NOMO-1 (cell line): ENCODE data around the gene ADAMTS12.

Experiments
- DNase-seq, 2 experiments: peaks; one replicate each; lab custom pipeline; 2025; ENCODE audit not compliant: unreplicated experiment in 2 of 2; lab: John Stamatoyannopoulos, UW

The ADAMTS12 gene

DNA sequence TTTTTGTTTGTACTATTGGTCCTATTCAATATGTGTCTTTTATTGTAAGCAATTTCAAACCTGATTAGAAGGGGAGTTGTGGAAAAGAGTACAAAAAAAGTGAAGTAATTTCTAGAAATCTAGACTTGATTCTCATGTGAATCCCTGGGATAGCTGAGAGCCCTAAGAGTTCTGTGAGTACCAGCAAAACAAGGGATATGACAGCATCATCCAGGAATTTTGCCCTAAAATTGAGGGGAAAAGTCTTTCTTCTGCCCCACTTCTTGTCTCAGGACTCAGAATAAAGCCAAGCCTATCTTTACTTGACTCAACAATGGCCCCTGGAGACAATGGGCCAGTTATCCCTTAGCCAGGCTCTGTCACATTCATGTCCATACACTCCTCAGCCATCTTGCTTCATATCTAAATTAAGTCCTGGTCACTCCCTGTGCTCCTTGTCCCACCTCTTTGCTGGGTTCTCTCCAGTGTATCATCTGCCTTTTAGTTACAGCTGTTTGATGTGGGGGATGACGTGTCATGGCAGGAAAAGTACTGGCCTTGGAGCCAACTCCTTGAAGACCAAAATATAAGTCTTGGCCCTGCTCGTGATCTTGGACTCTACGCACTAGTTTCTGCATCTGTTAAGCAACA is 81.2 kb downstream of the ADAMTS12 start:
- DNase-seq, result no peak

DNA sequence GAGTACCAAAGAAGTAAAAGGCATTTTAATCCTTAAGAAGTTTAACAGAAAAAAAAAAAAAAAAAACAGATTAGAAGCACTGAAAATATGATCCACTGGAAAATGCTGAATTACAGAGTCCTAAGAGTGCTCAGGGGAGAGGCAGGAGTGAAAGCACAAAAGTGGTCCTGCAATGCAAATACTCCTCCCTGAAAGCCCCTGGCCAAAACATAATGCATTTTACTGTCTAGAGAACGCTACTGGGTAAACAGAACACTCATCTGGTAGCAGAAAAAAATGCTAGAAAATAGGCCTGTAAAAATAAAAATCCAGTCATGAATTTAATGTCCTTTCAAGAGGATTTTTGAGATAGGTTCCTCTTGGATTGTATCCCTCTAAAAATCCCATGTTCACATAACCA is 81.9 kb downstream of the ADAMTS12 start:
- DNase-seq, result no peak

DNA sequence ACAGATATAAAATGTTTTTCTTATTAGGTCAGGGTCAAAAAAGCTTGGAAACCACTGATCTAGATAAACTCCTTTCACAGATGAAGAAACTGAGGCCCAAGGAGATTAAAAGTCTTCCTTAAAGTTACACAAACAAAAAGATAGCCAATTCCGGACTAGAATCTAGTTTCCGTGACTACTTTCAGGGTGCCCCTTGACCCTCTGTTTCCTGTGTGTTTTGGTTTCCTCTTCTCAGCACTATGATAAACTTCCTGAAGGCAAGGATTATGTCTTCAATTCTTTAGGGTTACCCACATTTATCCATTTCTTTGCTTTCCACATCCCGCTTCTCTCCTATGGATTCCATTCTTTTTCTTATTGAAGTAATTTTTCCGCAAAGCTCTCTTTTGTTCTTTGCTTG is 83.1 kb downstream of the ADAMTS12 start:
- DNase-seq, result no peak

DNA sequence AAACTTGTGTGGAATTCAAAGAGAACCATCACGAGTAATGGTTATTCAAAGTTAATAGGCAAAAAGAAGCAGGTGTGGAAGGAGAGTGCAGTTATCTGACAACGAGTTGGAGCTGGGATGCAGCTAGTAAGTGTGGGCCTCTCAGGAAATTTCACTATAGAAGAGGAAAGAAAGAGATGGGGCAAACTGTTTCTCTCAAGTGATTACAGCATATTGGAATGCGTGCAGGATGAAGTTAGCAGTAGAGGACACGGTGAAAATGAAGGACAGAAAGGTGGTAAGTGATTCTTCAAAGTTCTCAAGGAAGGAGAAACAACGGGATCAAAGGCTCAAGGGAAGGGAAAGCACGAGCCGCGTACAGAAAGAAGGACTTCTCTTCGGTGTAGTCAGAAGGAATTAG is 84.0 kb downstream of the ADAMTS12 start:
- no peak for DNase-seq

DNA sequence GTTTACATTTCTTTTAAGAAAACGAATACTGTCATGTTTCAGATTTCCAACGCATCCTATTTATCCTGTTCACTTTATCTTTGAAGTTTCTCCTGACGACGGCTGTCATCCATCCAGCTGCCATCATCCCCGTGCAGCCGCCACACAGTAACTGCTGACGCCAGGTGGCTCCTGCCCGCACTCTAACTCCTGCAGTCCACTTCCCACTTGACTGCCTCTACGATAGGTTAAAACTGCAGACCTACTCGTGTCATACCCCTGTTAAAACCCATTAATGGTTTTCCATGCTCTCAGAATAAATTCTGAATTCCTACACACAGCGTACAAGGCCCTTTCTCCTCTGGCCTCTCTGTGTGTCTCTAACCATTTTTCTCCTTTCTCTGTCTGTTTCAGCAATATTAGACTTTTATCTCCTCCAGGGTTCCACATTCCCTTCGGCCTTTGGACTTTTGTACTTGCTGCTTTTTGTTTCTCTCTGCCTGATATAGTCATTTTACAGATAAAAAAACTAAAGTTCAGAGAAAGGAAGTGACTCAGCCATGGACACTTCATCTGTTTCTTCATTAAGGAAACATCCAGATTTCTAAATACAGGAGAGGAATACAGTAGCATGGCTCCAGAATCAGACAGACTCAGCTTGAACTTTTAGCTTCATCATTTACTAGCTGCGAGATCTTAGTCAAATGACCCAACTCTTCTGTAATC is 84.9 kb downstream of the ADAMTS12 start:
- peak in 1 of 2 experiments; percentile 75 for DNase-seq

DNA sequence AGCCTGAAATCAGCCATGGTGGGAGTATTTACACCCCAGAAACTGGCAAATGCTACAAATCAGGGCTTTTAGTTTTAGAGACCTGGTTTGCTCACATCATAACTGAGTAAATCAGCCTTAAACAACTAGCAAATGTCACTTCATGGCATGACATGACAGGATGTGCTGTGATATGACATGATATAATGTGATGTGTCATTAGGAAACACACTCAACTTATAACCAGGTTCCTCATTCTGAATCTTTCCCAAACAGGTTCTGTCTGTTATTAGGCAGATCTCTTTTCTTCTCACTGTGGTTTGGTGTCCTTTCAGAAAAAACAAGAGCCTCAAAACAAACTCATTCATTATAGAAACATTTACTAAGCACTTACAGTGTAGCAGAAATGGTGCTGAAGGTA is 90.5 kb downstream of the ADAMTS12 start:
- peak in 1 of 2 experiments; percentile 50 for DNase-seq

DNA sequence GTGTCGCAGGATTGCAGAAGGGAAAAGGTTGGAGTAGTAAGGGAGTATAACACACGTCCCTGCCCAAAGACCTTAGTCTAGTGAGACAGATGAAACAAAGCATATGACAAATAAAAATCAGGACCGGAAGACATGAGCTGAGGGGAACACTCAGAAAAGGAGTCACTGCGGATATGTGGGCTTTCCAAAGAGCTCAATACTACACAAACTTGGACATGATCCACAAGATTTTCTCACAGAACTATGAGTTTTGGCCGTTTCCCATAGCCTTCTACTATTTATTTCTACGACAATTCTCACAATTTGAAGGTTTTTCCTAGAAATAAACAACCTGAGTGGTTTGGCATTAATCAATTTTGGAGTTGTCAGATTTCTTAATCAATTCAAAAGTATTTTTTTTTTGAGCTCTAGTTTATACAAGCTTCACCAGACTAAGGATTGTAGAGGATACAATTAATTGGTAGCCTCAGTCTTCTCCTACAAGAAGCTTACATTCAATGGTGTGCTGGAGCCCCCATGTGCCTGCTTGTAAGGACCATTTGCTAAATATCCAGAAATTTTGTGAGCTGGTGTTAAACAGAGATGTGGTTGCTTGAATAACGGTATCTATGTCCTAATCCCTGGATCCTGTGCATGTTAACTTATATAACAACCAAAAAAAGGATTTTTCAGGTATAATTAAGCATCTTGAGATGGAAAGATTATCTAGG is 91.4 kb downstream of the ADAMTS12 start:
- DNase-seq, result no peak

DNA sequence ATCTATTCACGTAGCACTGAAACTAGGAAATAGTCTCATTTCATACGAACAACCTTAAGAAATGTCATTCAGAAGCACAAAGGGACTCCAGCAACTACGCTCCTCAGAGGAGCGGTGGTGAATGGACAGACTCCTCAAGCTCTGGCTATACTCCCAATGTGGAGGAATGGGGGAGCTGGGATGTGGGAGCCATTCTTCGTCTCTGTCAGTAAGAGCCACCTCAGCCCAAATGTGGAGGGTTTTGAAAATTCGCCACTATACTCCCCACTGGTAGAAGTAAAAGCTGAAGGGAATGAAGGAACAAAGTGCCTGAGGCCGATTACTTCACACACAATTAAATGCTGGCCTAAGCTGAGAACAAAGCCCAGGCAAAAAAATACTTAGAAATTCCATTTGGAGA is 96.3 kb downstream of the ADAMTS12 start:
- no peak for DNase-seq

DNA sequence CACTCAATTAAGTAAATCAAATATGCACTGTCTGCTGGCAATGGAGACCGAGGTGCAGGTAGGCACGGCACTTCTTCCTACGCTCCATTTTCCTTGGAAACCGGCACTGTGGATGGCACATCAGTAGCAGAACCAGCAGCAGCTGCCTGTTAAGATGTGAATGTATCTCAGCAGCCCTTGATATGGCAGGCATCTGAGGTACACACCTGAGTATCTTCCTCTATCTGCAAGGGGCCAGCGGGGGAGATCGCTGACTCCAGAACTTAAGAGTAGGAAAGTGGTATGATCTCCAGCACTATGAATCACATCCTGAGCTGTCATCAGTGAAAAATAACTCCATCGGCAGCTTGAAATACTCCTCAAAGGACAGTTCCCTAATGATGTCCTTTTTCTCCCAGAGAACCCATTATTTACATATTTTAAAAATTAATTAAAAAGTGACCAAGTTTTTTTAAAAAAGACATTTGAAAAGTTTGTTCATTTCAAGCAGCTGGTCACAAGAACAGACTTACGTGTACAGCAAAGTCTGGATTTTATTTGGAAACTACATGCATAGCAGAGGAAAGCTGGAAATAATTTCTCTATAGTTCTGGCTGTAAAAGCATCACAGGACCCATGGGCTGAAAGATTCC is 97.1 kb downstream of the ADAMTS12 start:
- DNase-seq, result no peak

DNA sequence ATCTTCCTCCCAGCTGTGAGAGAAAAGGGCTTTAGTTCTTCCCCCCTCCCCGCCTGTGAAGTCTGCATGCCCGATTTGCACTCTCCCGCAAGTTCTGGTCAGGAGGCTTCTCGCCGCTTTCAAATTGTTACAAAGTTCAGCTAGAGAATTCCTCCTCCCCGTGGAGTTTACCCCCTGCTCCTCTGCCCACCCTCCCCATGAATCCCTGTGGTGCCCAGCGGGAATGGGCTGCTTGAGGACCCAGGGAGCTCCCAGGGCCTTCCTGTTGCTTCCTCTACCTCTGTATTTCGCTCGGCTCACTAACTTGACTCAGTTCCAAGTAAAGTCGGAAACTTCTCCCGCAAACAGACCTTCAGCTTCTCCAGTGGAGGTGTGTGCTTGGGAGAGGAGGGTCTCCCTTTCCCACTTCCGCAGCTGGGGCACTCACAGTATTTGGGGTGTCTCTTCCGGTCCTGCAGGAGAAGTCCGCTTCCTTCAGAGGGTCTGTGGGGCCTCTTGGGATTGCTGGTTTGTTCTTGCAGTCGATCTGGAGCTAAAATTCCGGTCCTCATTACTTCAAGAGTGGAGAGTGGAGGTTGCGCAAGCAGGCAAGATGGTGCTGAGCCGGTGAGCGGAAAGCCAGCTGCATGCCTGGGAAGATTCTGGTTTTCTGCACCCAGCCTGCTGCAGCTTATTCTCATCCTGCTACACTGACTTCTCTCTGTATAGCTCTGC is 97.8 kb downstream of the ADAMTS12 start:
- no peak for DNase-seq

DNA sequence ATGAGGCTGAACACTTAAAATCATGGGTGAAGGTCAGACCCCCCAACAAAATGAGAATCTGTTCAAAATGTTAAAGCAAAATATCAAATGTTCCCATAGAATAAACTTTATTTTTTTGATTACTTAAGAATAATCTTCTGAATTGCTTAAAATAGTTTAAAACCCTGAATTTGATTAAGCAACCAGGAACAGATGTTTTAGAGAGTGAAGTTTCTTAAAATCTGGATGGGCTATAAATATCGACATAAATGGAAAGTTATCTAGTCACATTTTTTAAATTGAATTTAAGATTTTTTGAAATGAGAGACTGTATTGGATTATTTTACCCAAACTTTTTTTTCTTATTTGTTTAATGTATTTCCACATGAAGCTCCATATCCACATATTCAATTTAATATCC is 98.5 kb downstream of the ADAMTS12 start:
- no peak for DNase-seq

DNA sequence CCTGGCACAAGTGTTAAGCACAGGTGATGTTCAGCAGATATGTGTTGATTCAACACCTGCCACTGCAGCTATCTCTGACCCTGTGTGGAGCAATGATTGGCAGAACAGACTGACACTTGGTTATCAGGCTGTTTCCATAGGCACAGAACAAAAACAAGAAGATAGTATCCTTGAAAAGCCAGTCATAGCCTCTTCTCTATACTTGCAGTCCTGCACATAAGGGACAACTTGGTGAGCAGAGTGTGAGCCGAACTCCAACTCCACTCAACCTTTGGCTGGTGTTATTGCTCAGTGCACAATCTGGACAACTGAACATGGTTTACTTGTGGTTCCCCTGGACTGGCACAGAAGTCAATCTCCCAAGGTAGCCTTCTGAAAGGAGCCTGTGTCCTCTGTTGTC is 99.2 kb downstream of the ADAMTS12 start:
- no peak for DNase-seq

DNA sequence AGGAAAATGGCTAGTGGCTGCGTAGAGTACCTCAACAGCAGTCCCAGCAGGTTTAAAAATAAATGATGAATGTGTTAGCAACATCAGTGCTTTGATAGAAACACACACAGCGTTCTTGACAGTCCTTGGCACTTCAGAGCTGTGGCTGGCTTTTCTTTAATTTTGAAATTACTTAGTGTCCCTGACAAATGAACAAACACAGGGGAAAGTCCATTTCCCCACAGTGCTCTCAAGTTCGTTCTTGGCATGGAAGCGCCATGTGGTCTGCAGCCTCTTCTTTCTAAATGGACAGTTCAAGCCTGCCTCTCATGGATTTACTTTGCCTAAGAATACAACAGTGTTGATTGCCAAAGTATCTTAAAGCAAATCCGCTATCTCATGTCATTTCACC is 102.2 kb downstream of the ADAMTS12 start:
- DNase-seq, result no peak

DNA sequence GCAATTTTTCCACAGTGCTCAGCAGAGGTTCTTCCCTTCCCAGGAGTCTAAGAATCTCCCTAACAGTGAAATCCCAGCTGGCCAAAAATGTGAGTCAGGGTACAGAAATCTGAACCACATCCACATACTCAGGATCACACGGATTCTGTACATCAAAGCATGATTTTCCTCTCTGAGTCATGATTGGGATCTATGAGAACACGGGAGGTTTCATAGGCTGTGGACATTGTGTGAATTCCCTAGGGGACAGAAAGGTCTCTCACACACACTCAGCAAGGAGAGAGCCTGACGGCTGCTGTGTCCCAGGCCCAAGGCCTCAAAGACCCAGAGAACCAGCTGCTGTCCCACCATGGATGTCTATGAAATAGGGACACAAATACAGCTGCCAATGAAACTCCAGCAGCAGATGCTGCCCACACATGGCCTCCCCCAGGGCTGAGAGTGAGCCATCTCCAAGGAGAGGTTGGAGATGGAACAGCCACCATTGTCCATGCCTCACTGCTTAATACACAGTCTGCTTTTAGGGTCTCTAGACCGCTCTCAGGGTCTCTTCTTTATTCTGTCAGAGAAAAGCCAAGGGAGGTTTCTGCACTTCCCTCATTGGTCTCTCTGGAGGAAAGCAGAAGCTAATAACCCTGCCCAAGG is 102.7 kb downstream of the ADAMTS12 start:
- DNase-seq, result no peak

DNA sequence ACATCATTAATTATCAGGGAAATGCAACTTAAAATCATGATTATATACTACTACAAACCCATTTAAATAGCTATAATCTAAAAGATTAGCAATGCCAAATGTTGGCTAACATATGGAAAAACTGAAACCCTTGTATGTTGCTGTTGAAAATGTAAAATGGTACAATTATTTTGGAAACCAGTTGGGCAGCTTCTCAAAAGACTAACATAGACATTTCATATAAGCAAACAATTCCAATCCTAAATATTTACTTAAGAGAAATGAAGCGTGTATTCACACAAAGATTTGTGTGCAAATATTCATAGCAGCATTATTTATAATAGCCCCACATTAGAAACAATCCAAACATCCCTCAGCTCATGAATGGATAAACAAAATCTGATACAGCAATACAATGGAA is 106.2 kb downstream of the ADAMTS12 start:
- no peak for DNase-seq

DNA sequence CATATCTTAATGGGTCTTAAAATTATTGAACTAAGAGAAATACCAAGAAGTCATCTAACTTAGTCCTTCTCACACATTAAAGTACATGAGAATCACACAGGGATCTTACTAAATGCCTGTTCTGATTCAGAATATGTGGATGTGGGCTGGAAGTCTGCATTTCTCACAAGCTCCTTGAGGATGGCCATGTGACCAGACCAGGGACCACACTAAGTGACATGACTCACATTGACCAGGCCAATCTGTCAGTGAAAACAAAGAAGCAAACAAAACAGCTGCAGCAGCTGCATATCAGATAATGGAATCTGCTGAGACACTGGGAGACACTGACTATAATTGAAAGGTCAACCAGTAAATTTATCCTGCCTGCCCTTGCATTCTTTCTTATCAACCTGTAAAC is 110.5 kb downstream of the ADAMTS12 start:
- no peak for DNase-seq

DNA sequence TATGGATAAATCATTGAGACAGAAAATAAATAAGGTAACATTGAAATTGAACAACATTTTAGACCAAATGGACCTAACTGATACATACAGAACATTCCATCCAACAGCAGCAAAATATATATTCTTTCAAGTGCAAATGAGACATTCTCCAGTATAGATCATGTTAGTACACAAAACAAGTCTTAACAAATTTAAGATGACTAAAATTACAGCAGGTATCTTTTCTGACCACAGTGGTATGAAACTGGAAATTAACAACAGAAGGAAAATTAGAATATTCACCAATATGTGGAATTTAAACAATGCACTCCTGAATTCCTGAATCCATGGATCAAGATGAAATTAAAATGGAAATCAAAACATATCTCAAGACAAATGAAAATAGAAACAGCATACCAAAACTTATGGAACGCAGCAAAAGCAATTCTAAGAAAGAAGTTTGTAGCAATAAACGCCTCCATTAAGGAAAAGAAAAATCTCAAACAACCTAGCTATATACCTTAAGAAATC is 115.6 kb downstream of the ADAMTS12 start:
- DNase-seq, result no peak

DNA sequence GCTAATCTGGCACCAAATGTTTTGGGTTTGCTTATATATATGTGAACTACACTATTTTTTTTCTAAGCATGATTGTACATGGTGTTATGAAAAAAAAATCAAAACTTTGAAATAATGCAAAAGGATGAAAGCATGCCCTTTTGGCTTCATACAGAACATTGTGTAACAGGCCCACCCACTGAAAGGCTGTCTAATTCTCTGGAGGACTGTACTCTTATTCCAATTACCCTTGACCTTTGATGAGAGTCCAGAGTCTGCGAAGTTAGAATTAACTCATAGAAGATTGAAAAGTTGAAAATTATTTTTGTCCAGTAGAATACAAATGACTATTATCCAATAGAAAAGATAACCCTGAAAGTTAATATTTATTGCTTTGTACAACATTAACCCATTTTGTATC is 117.4 kb downstream of the ADAMTS12 start:
- no peak for DNase-seq

DNA sequence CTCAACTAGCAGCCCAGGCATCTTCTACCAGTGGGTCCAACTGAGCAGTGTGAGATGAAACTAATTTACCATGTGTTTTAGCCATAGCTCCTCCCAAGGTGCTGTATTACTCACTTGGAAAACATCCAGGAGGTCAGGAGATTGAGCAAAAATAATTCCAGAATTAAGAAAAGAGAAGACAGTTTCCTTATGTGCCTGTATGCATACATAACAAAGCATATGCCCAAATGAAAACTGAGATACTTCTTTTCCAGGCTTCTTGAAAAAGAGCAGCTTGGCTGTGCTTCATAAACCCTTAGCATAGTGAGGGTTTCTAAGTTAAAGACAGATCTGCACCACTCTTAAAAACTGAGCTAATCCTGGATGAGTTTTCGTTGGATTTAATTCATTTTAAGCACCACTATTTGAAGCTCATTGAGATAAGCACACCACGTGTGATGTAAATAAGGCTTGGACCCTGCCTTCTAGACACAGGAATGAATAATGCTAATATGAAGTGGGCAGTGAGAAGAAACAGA is 119.4 kb downstream of the ADAMTS12 start:
- no peak for DNase-seq

DNA sequence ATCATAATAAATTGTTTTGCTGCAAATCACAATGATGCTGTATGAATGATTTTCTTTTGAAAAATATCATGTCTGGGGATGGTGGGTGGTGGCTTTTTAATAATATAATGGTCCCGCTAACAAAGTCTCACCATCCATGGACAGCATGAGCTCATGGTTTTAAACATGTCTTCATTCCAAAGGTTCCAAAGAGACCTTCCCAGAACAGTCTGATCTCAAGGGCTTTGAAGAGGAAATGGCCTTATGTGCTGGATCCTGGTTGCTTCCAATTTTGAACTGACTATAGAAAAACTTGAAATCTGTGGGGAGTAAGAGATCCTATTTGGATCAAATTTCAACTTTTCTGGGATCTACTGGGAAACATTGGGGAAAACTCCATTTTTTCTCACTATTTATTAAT is 121.8 kb downstream of the ADAMTS12 start:
- no peak for DNase-seq
